Measurements from ENCODE around the gene PHF21A. TPM values are rescaled to one million over a fixed set of nuclear protein-coding genes. Genes with fewer than 3 reads are reported as not detected.

Gene PHF21A
- total RNA-seq, 1 experiment from 2014 or later = 17.3 TPM

GRCh38 chr11:45939836-45940235, 181.4 kb downstream of the PHF21A start:
- Histone ChIP-seq H3K27ac (no peak overlapping the region), H3K9me3 (replicated peaks) (no peaks in the 10 kb centered on the region), H3K4me1 (no peaks in the 10 kb centered on the region), H3K36me3 (no peaks in the 10 kb centered on the region; the same call in 1 of the 2 replicates), H3K4me3 (no peak overlapping the region), H3K27me3 (no peaks in the 10 kb centered on the region)
- DNase-seq = no peak

GRCh38 chr11:45937916-45938315, 183.3 kb downstream of the PHF21A start:
- Histone ChIP-seq H3K27ac (no peak overlapping the region), H3K4me3 (no peak overlapping the region), H3K27me3 (no peaks in the 10 kb centered on the region), H3K36me3 (no peaks in the 10 kb centered on the region; the same call in 1 of the 2 replicates), H3K4me1 (no peaks in the 10 kb centered on the region), H3K9me3 (replicated peaks) (no peaks in the 10 kb centered on the region)
- DNase-seq = no peak

DNA sequence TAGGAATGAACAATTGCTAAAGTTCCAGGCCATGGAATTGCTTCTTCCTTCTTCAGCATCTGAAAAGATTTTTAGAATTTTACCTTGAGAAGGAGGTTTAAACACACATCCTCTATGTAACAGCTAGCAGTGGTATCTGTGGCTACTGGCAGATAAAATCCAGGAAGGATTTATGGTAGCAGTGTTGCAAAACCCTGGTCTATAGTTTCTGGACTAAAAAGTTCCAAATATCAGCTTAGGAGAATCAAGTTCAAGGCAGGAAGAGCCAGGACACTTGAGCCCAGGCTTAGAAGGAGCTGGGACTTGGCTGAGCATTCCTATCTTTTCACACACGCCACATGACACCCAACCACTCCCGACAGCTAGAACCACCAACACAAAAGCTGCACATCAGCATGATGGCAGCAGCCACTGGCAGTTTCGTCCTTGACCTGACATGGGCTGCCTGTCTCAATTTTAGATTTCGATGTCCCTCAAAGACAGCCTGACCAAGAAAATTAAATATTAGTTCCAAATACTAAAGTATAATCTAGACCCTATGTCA, 184.7 kb downstream of the PHF21A start:
- H3K36me3 ChIP-seq = no peaks in the 10 kb centered on the region; the same call in 1 of the 2 replicates
- no peak overlapping the region for H3K27ac ChIP-seq
- no peak overlapping the region for H3K4me3 ChIP-seq
- no peaks in the 10 kb centered on the region for H3K9me3 ChIP-seq (replicated peaks)
- no peaks in the 10 kb centered on the region for H3K4me1 ChIP-seq
- H3K27me3 ChIP-seq = no peaks in the 10 kb centered on the region
- DNase-seq = no peak

DNA sequence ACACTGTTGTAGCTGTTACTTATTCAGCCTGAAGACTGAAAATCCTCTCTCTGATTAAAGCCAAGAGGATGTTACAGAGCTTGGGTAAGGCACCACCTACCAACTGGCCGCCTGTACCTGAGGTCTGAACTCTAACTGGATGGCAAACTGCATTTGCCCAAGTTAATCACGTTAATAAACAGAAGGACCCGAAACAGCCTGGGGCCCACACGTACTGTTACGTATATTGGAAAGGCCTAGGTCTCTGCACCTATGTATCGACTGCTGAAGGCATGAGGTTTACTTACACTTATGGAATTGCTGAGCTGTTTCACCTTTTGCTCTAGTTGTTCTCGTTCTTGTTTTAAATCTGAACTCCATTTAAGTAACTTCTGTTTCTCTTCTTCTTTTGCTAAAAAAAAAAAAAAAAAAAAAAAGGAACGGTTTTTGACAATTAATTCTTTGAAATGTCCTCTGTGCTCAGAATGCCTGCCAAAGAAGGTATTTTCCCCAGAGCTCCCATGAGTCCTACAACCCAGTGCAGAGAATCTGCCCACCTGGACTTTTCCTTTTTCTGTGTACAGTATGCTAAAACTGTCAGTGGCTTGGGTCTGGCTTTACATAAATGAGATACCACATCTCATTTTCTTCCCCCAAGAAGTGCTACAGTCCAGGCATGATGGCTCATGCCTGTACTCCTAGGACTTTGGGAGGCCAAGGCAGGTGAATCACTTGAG, 185.7 kb downstream of the PHF21A start:
- Histone ChIP-seq H3K36me3 (no peaks in the 10 kb centered on the region; the same call in 1 of the 2 replicates), H3K9me3 (replicated peaks) (no peaks in the 10 kb centered on the region), H3K27me3 (no peaks in the 10 kb centered on the region), H3K4me3 (no peak overlapping the region), H3K4me1 (no peaks in the 10 kb centered on the region), H3K27ac (no peak overlapping the region)
- no peak for DNase-seq

GRCh38 chr11:45934580-45935318, 186.5 kb downstream of the PHF21A start:
- Histone ChIP-seq H3K36me3 (no peaks in the 10 kb centered on the region; the same call in 1 of the 2 replicates), H3K4me3 (no peak overlapping the region), H3K27me3 (no peaks in the 10 kb centered on the region), H3K27ac (no peak overlapping the region), H3K4me1 (peaks cover 6% of the 10 kb centered on the region; the same call in 1 of the 2 replicates), H3K9me3 (replicated peaks) (no peaks in the 10 kb centered on the region)
- no peak for DNase-seq

GRCh38 chr11:45933846-45934579, 187.2 kb downstream of the PHF21A start:
- no peak overlapping the region for H3K4me3 ChIP-seq
- no peaks in the 10 kb centered on the region; the same call in 1 of the 2 replicates for H3K36me3 ChIP-seq
- no peaks in the 10 kb centered on the region for H3K9me3 ChIP-seq (replicated peaks)
- DNase-seq = no peak
- no peaks in the 10 kb centered on the region for H3K27me3 ChIP-seq
- no peak overlapping the region for H3K27ac ChIP-seq
- peaks cover 6% of the 10 kb centered on the region; the same call in 1 of the 2 replicates for H3K4me1 ChIP-seq

GRCh38 chr11:45933131-45933831, 188.0 kb downstream of the PHF21A start:
- Histone ChIP-seq H3K4me3 (no peak overlapping the region), H3K27ac (no peak overlapping the region), H3K27me3 (no peaks in the 10 kb centered on the region), H3K36me3 (no peaks in the 10 kb centered on the region; the same call in 1 of the 2 replicates), H3K4me1 (peaks cover 6% of the 10 kb centered on the region; the same call in 1 of the 2 replicates), H3K9me3 (replicated peaks) (no peaks in the 10 kb centered on the region)
- no peak for DNase-seq

GRCh38 chr11:45932217-45932616, 189.0 kb downstream of the PHF21A start:
- H3K27ac ChIP-seq = no peak overlapping the region
- no peak for DNase-seq
- H3K4me3 ChIP-seq = no peak overlapping the region
- H3K27me3 ChIP-seq = no peaks in the 10 kb centered on the region
- peaks cover 6% of the 10 kb centered on the region; the same call in 1 of the 2 replicates for H3K4me1 ChIP-seq
- H3K36me3 ChIP-seq = no peaks in the 10 kb centered on the region; the same call in 1 of the 2 replicates
- H3K9me3 ChIP-seq (replicated peaks) = no peaks in the 10 kb centered on the region

GRCh38 chr11:45931739-45932138, 189.5 kb downstream of the PHF21A start:
- DNase-seq = no peak
- H3K4me3 ChIP-seq = no peak overlapping the region
- H3K27ac ChIP-seq = no peak overlapping the region
- H3K9me3 ChIP-seq (replicated peaks) = no peaks in the 10 kb centered on the region
- H3K36me3 ChIP-seq = no peaks in the 10 kb centered on the region; the same call in 1 of the 2 replicates
- H3K4me1 ChIP-seq = peaks cover 6% of the 10 kb centered on the region; the same call in 1 of the 2 replicates
- H3K27me3 ChIP-seq = no peaks in the 10 kb centered on the region

- no peak for DNase-seq
- Histone ChIP-seq H3K27me3 (no peaks in the 10 kb centered on the region; the same call in 1 of the 2 replicates), H3K4me3 (no peak overlapping the region), H3K4me1 (peaks cover 6% of the 10 kb centered on the region; the same call in 1 of the 2 replicates), H3K9me3 (replicated peaks) (no peaks in the 10 kb centered on the region), H3K36me3 (no peaks in the 10 kb centered on the region; the same call in 1 of the 2 replicates), H3K27ac (no peak overlapping the region)
Observed at GRCh38 chr11:45930951-45931570, 190.2 kb downstream of the PHF21A start.

- Histone ChIP-seq H3K27me3 (peaks cover 4% of the 10 kb centered on the region; the same call in 1 of the 2 replicates), H3K27ac (no peak overlapping the region), H3K36me3 (no peaks in the 10 kb centered on the region), H3K4me3 (no peak overlapping the region), H3K9me3 (replicated peaks) (no peaks in the 10 kb centered on the region), H3K4me1 (peaks cover 6% of the 10 kb centered on the region; the same call in 1 of the 2 replicates)
- peak; percentile 50 to 52 for DNase-seq
Observed at GRCh38 chr11:45930031-45930794, 191.0 kb downstream of the PHF21A start.

DNA sequence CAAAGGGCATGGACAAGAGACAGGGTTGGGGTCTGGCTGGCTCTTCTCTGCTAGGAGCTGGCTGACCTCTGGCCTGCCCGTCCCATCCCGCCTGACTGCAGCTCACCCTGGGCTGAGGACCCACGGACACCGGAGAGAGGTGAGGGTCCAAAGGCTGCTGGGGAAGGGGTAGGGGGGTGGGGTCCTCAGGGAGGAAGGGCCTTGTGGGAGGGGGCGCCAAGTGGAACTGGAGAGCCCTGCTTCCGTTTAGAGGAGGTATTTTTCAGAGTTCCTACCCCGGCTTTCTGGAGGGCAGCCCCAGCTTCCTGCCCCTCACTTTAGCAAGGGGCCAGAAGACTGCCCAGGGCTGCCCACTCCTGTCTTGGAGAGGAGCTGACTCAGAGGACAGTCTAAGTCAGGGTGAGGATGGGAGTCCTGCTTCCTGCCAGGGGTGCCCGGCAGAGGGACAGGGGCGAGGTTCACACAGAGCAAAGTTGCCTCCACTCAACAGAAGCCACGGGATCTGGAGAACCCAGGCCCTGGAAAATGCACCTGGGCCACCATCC, 191.7 kb downstream of the PHF21A start:
- H3K27me3 ChIP-seq = peaks cover 11% of the 10 kb centered on the region; the same call in 1 of the 2 replicates
- peaks cover 6% of the 10 kb centered on the region; the same call in 1 of the 2 replicates for H3K4me1 ChIP-seq
- no peak overlapping the region for H3K27ac ChIP-seq
- H3K9me3 ChIP-seq (replicated peaks) = no peaks in the 10 kb centered on the region
- no peak for DNase-seq
- H3K4me3 ChIP-seq = no peak overlapping the region
- no peaks in the 10 kb centered on the region for H3K36me3 ChIP-seq

Measured in SJCRH30 (cell line).